Endodermal cell (in vitro differentiated cells): Measurements from ENCODE around the gene HTRA1. TPM values are rescaled to one million over a fixed set of nuclear protein-coding genes. Genes with fewer than 3 reads are reported as not detected.

Source experiments
- DNase-seq: peaks from one replicate; pipeline ENCODE4 v3.0.0-alpha.2; 2017
- H3K27ac ChIP-seq: 2 replicates; pipeline ENCODE4 v1.5.1; 2013; ENCODE audit warnings: mild to moderate bottlenecking, low read depth, low read length, moderate library complexity
- H3K27me3 ChIP-seq: 2 replicates; pipeline ENCODE4 v1.6.1; 2013; ENCODE audit warnings: mild to moderate bottlenecking, low read length, moderate library complexity; ENCODE audit not compliant: insufficient read depth, control insufficient read depth, poor library complexity, severe bottlenecking
- H3K36me3 ChIP-seq: 2 replicates; pipeline ENCODE4 v1.7.0; 2013; ENCODE audit warnings: mild to moderate bottlenecking, low read length, moderate library complexity; ENCODE audit not compliant: control insufficient read depth, insufficient read depth
- H3K4me1 ChIP-seq: one replicate; pipeline ENCODE4 v1.7.0; 2013; ENCODE audit warnings: low read length; ENCODE audit not compliant: control insufficient read depth, insufficient read depth
- H3K4me3 ChIP-seq: 2 replicates; pipeline ENCODE4 v1.5.1; 2013; ENCODE audit warnings: mild to moderate bottlenecking, low read length, moderate library complexity
- H3K9ac ChIP-seq: 2 replicates; pipeline ENCODE4 v1.6.1; 2013; ENCODE audit warnings: mild to moderate bottlenecking, low read length, moderate library complexity; ENCODE audit not compliant: poor library complexity, severe bottlenecking; ENCODE audit errors: extremely low read depth
- H3K9me3 ChIP-seq: 2 replicates; pipeline ENCODE4 v1.6.1; 2013; ENCODE audit warnings: mild to moderate bottlenecking, low read length, moderate library complexity; ENCODE audit not compliant: control insufficient read depth
- H3K27ac Mint-ChIP-seq: 2 replicates; pipeline ENCODE4 v1.8.0; 2020; ENCODE audit warnings: mixed read lengths
- H3K27me3 Mint-ChIP-seq: 2 replicates; pipeline ENCODE4 v1.8.0; 2021; ENCODE audit warnings: mild to moderate bottlenecking, mixed read lengths; ENCODE audit not compliant: insufficient read depth
- H3K36me3 Mint-ChIP-seq: 2 replicates; pipeline ENCODE4 v1.8.0; 2020; ENCODE audit warnings: low read depth, mixed read lengths
- H3K4me1 Mint-ChIP-seq: 2 replicates; pipeline ENCODE4 v1.8.0; 2020; ENCODE audit warnings: mixed read lengths
- H3K4me3 Mint-ChIP-seq: 2 replicates; pipeline ENCODE4 v1.8.0; 2020; ENCODE audit warnings: mild to moderate bottlenecking, moderate library complexity, mixed read lengths
- H3K9me3 Mint-ChIP-seq: 2 replicates; pipeline ENCODE4 v1.8.0; 2020; ENCODE audit warnings: mild to moderate bottlenecking, mixed read lengths
- CTCF ChIP-seq: fragments of 200-600 bp; sonication (generic); conservative IDR thresholded peaks from 2 replicates; pipeline ENCODE4 v1.5.0; 2021; ENCODE audit warnings: antibody characterized with exemption, mild to moderate bottlenecking
- WGBS, 2 experiments: methylation state at CpG; one replicate each; pipeline versions ENCODE4 v1.1.5 to v1.1.7; 2013; ENCODE audit warnings: missing lambda C conversion rate in 2 of 2, mixed read lengths in 1 of 2; ENCODE audit not compliant: insufficient coverage in 1 of 2, insufficient read length in 1 of 2; 5-methylcytosine and 5-hydroxymethylcytosine counted together
- total RNA-seq, 2 donors: library from RNA; stranded (reverse); fragmentation: NEBNext Ultra II Directional in 1 of 2; extraction: Animal tissue kit (Norgen Biotek cat#: 25700) in 1 of 2; gene quantifications; 2 replicates in 1 of 2; 3 replicates in 1 of 2; pipeline ENCODE4 v1.2.1, GENCODE V29; 2021

The HTRA1 gene
- total RNA-seq, 2 donors from 2014 or later = 1.7 to 3.1 TPM

GRCh38 chr10:122463466-122464249 is 2.3 kb downstream of the HTRA1 start:
- Histone ChIP-seq H3K27ac (no peak overlapping the region), H3K4me3 (no peak overlapping the region), H3K9ac (no peak overlapping the region), H3K27me3 (peaks cover 85% of the 10 kb centered on the region), H3K36me3 (no peaks in the 10 kb centered on the region), H3K4me1 (no peaks in the 10 kb centered on the region), H3K9me3 (no peaks in the 10 kb centered on the region)
- H3K9me3 Mint-ChIP-seq = no peaks in the 10 kb centered on the region
- H3K36me3 Mint-ChIP-seq = no peaks in the 10 kb centered on the region
- 88 to 90% methylated on average over 15 to 17 of the region's 17 CpGs for WGBS, 2 experiments
- H3K27me3 Mint-ChIP-seq = peaks cover 83% of the 10 kb centered on the region
- H3K4me3 Mint-ChIP-seq = no peak overlapping the region
- H3K27ac Mint-ChIP-seq = no peak overlapping the region
- DNase-seq = no peak
- no peak for TF ChIP-seq CTCF
- H3K4me1 Mint-ChIP-seq = peaks cover 15% of the 10 kb centered on the region

GRCh38 chr10:122464250-122464510 is 2.8 kb downstream of the HTRA1 start:
- Histone ChIP-seq H3K9ac (no peak overlapping the region), H3K36me3 (no peaks in the 10 kb centered on the region), H3K27ac (no peak overlapping the region), H3K4me1 (no peaks in the 10 kb centered on the region), H3K27me3 (peaks cover 85% of the 10 kb centered on the region), H3K4me3 (no peak overlapping the region), H3K9me3 (no peaks in the 10 kb centered on the region)
- WGBS, 2 experiments = 79 to 81% methylated on average over 3 to 4 of the region's 4 CpGs
- TF ChIP-seq CTCF = no peak
- Mint-ChIP-seq H3K27ac (no peak overlapping the region), H3K4me1 (peaks cover 15% of the 10 kb centered on the region), H3K36me3 (no peaks in the 10 kb centered on the region), H3K9me3 (no peaks in the 10 kb centered on the region), H3K27me3 (peaks cover 78% of the 10 kb centered on the region), H3K4me3 (no peak overlapping the region)
- no peak for DNase-seq

DNA sequence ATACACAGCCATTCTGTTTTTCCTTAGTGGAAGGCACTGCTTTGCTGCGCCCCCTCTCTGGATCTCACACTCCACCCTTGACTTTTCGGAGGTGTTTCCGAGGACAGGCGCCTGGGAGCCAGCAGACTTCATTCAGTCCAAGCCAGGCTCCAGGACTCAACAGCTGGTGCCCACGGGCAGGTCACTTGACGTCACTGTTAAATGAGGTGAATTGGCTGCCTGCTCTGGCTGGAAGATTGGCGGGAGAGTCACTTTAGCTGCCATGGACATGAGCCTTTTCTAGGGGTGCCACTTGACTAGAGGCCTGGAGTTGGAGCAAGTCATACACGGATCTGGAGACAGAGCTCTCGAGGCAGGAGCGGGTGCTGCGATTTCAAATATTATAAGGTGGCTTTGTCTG is 3.2 kb downstream of the HTRA1 start:
- Mint-ChIP-seq H3K9me3 (no peaks in the 10 kb centered on the region), H3K36me3 (no peaks in the 10 kb centered on the region), H3K27ac (no peak overlapping the region), H3K27me3 (peaks cover 74% of the 10 kb centered on the region), H3K4me1 (peaks cover 15% of the 10 kb centered on the region), H3K4me3 (no peak overlapping the region)
- no peak for DNase-seq
- H3K9ac ChIP-seq = no peak overlapping the region
- TF ChIP-seq CTCF = no peak
- H3K9me3 ChIP-seq = no peaks in the 10 kb centered on the region
- WGBS, 2 experiments = 87 to 90% methylated on average over 6 to 11 of the region's 11 CpGs
- H3K4me3 ChIP-seq = no peak overlapping the region
- no peaks in the 10 kb centered on the region for H3K36me3 ChIP-seq
- no peaks in the 10 kb centered on the region for H3K4me1 ChIP-seq
- H3K27me3 ChIP-seq = peaks cover 85% of the 10 kb centered on the region
- no peak overlapping the region for H3K27ac ChIP-seq
